Fibroblast of lung (primary cell): ENCODE measurements around the gene BCAS3.

Experiments used
- CTCF ChIP-seq, 2 donors: IDR thresholded peaks in 1 of 2; conservative IDR thresholded peaks in 1 of 2; 1 replicate in 1 of 2; 2 replicates in 1 of 2; pipeline ENCODE4 v1.5.1; 2011 to 2012; ENCODE audit warnings: low read length in 2 of 2, control low read depth in 1 of 2, inconsistent platforms in 1 of 2, low read depth in 1 of 2, mild to moderate bottlenecking in 1 of 2
- EZH2 ChIP-seq: IDR thresholded peaks from 2 replicates; pipeline ENCODE4 v1.5.1; 2012; ENCODE audit warnings: low read length, control low read depth, mild to moderate bottlenecking; ENCODE audit errors: missing control alignments

- TF ChIP-seq CTCF (conservative IDR thresholded peaks at IDR 0.05 in 1 of 2, IDR thresholded peaks at IDR 0.05 in 1 of 2; ENCODE audit: low read depth in 1 of 2, low read length in 2 of 2): no peak
- no peak for TF ChIP-seq EZH2
These were observed 330.3 kb downstream of the BCAS3 start for GRCh38 chr17:61007980-61008379.
